Activated T-cell treated with anti-CD3 and anti-CD28 coated beads, Interleukin-2, amount 50 U/mL, for 24 hours (primary cell): ENCODE results near the gene GPR180.
"Not testable (repeated sequence)": the region's sequence is repeated elsewhere in the genome, so short reads cannot be mapped to it uniquely, and the experiment has no call there.

Experiments
- DNase-seq: peaks from one replicate; pipeline ENCODE4 v3.0.0-alpha.2; 2020
- H3K27ac Mint-ChIP-seq: 2 replicates; pipeline ENCODE4 v1.8.0; 2020; ENCODE audit warnings: mild to moderate bottlenecking, mixed read lengths
- H3K27me3 Mint-ChIP-seq: 2 replicates; pipeline ENCODE4 v1.8.0; 2020; ENCODE audit warnings: mixed read lengths
- H3K36me3 Mint-ChIP-seq: 2 replicates; pipeline ENCODE4 v1.8.0; 2020; ENCODE audit warnings: low read depth, mixed read lengths
- H3K4me1 Mint-ChIP-seq: 2 replicates; pipeline ENCODE4 v1.8.0; 2020; ENCODE audit warnings: low read depth, mixed read lengths
- H3K4me3 Mint-ChIP-seq: 2 replicates; pipeline ENCODE4 v1.8.0; 2020; ENCODE audit warnings: mild to moderate bottlenecking, moderate library complexity, mixed read lengths
- H3K9me3 Mint-ChIP-seq: 2 replicates; pipeline ENCODE4 v1.8.0; 2020; ENCODE audit warnings: mixed read lengths

Gene GPR180

DNA sequence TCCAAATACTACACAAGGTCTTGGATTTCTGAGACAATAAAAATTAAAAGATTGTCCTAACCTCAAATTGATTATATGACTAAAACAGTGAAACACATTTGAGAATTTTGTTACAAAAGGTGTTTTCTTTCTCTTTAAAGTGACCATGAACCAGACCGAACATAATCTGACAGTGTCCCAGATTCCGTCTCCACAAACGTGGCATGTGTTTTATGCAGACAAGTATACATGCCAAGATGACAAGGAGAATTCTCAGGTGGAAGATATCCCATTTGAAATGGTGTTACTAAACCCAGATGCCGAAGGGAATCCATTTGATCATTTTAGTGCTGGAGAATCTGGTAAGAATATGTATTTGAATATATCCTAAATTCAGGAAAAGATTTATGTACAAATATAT, 10.4 kb downstream of the GPR180 start:
- Mint-ChIP-seq H3K27ac (no peak overlapping the region), H3K27me3 (no peaks in the 10 kb centered on the region), H3K36me3 (peaks cover 83% of the 10 kb centered on the region), H3K4me3 (no peak overlapping the region), H3K9me3 (no peaks in the 10 kb centered on the region), H3K4me1 (peaks cover 37% of the 10 kb centered on the region)
- DNase-seq = no peak

DNA sequence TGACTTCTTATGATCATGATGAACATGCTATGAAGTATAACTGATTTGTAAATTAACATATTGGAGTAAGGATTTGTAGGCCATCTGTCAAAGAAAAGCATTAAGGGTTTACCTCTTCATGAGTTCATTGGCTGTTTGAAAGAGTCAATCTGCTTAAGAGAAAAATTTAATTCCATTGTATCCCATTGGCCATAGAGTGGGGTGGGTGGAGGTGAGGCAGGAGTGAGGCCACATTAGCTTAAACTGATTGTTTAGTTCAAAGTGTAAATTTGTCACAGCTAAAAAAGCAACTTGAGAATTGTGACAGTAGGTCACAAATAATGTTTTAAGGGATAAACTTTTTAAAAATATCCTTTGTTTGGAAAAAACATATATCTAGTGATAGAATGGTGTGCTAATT, 11.4 kb downstream of the GPR180 start:
- Mint-ChIP-seq H3K4me1 (peaks cover 28% of the 10 kb centered on the region), H3K27ac (peak overlapping the region; percentile 41), H3K27me3 (no peaks in the 10 kb centered on the region), H3K36me3 (peaks cover 81% of the 10 kb centered on the region), H3K4me3 (no peak overlapping the region), H3K9me3 (no peaks in the 10 kb centered on the region)
- DNase-seq = no peak

DNA sequence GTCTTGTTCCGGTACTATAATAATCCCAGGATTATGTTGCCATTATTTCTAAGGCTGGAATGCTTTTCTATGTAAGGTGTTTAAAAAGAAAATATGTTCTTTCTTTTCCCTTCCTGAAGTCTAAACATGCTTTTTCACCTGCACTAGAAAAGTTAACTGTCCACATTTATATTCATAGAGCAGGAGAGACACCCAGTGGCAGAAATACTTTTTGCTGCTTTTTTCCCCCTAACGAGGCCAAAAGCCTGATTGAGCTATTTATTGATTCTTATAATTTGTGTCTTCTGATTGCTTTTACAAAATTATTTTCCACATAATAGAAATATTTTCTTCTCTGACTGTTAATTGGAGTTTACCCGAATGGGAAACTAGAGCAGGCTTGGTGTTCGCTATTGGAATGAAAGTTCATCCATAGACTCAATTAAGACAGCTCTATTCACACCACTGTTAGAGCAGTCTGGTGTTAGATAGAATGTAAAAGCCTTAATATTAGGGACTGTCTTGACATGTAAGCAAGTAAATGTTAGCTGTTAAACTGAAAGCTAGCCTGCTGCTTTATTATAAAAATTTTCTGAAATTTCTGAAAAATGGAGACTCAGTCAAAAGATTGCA, 15.8 kb downstream of the GPR180 start:
- peaks cover 80% of the 10 kb centered on the region for H3K36me3 Mint-ChIP-seq
- no peak for DNase-seq
- H3K4me1 Mint-ChIP-seq = peaks cover 19% of the 10 kb centered on the region
- no peaks in the 10 kb centered on the region for H3K9me3 Mint-ChIP-seq
- H3K27me3 Mint-ChIP-seq = no peaks in the 10 kb centered on the region
- no peak overlapping the region for H3K27ac Mint-ChIP-seq
- no peak overlapping the region for H3K4me3 Mint-ChIP-seq

DNA sequence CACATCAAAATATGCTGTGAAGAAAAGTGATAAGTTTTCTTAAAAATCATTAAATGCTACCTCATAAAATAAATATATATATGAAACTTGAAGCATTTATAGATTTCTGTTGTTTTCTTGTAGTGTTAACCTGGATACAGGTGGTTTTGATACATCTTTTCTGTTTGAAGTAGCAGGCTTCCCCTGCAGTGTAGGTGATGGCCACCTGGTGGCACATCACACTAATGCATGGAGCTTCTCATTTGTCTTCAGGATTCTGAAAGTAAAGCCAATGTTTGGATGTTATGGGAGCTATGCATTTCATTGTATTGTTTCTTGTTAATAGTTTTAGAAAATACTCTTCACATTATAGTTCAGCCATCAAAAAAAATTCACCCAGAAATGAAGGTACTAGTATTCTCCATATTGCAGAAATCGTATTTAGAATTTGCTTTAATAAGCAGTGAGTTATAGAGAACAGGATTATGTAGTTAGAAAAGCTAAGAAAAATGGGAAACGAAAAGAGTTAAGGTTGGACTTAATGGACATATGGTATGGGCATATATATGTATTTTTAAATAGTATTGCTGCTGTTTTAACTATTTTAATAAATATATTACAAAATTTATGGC, 18.7 kb downstream of the GPR180 start:
- H3K36me3 Mint-ChIP-seq = peaks cover 82% of the 10 kb centered on the region
- DNase-seq = no peak
- H3K27ac Mint-ChIP-seq = no peak overlapping the region
- H3K9me3 Mint-ChIP-seq = no peaks in the 10 kb centered on the region
- peaks cover 9% of the 10 kb centered on the region for H3K4me1 Mint-ChIP-seq
- no peaks in the 10 kb centered on the region for H3K27me3 Mint-ChIP-seq
- H3K4me3 Mint-ChIP-seq = no peak overlapping the region

DNA sequence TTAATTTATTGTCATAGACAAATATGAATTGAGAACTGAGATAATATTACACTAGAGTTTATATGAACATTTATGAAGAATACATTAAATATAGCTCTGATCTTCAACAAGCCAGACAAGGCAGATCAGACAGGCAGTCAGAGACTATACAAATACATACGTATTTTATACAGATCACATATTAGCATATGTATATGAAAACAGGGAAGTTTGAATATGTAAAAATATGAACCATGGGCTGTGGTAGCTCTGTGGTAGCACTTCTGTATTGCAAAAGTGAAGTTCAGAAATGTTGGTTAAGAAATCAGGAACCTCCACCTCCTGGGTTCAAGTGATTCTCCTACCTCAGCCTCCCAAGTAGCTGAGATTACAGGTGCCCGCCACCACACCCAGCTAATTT, 20.7 kb downstream of the GPR180 start:
- DNase-seq = no peak
- no peaks in the 10 kb centered on the region for H3K4me1 Mint-ChIP-seq
- peaks cover 83% of the 10 kb centered on the region for H3K36me3 Mint-ChIP-seq
- H3K27me3 Mint-ChIP-seq = no peaks in the 10 kb centered on the region
- no peak overlapping the region for H3K27ac Mint-ChIP-seq
- H3K4me3 Mint-ChIP-seq = no peak overlapping the region
- H3K9me3 Mint-ChIP-seq = no peaks in the 10 kb centered on the region

DNA sequence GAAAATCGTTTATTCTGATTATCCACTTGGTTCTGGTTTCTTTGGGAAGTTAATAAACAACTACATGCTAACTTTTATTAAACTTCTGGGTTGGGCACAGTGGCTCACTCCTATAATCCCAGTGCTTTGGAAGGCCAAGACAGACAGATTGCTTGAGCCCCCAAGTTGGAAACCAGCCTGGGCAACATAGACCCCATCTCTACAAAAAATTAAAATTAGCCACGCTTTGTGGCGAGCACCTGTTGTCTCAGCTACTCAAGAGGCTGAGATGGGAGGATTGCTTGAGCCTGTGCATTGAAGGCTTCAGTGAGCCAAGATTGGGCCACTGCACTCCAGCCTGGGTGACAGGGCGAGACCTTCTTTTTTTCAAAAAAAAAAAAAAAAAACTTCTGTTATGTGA, 21.7 kb downstream of the GPR180 start:
- DNase-seq = no peak
- H3K36me3 Mint-ChIP-seq = peaks cover 82% of the 10 kb centered on the region
- no peaks in the 10 kb centered on the region for H3K9me3 Mint-ChIP-seq
- no peak overlapping the region for H3K4me3 Mint-ChIP-seq
- no peaks in the 10 kb centered on the region for H3K27me3 Mint-ChIP-seq
- no peak overlapping the region for H3K27ac Mint-ChIP-seq
- no peaks in the 10 kb centered on the region for H3K4me1 Mint-ChIP-seq

DNA sequence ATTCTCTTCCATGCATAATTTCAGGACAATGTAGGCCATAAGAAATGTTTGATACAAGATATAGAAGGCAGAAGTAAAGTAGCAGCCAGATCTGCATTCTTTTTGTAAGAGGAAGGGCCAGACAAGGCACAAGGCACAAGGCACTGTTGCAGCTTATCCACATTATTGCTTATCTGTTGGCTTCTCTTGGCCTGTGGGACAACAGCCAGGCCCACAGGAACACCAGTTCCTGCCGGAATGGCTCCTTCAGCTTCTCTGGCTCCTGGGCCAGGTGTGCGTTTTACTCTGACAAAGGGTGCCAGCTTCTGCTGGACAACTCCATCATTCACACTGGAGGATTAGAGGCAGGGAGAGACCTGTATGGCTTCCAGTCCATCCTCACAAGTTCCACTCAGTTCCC, 29.2 kb downstream of the GPR180 start:
- Mint-ChIP-seq H3K27ac (no peak overlapping the region), H3K4me3 (no peak overlapping the region), H3K4me1 (peaks cover 5% of the 10 kb centered on the region), H3K27me3 (no peaks in the 10 kb centered on the region), H3K36me3 (peaks cover 85% of the 10 kb centered on the region), H3K9me3 (no peaks in the 10 kb centered on the region)
- no peak for DNase-seq

DNA sequence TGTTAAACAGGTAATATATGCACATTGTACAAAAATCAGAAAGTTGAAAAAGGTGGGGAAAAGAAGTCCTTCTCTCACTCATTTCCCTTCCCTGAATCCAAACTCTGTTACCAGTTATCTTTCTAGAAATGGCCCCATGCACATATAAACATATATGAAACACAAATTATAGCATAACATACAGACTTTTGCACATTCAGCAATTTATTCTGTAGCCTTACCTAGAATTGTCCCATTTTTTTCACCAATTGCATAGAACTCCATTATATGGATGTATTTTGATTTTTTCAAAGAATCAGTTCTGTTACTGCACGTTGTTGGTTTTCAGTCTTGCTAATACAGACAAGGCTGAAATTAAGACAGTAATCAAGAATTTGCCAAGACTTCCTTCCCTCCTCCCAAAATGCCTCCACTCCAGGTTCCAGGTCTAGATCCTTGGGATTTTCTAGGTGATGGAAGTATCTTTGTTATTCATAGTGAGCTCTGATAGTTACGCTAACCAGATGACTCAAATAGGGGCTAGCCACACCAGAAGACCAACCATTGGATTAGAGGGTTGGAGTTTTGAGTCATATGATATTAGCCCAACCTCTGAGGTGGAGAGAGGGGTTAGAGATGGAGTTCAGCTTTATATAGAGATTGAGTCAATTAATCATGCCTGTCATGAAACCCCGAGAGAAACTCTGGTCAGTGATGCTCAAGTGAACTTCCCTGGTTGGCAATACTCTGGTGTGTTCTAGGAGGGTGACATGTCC, 30.7 kb downstream of the GPR180 start:
- Mint-ChIP-seq H3K4me3 (no peak overlapping the region), H3K27ac (no peak overlapping the region)

DNA sequence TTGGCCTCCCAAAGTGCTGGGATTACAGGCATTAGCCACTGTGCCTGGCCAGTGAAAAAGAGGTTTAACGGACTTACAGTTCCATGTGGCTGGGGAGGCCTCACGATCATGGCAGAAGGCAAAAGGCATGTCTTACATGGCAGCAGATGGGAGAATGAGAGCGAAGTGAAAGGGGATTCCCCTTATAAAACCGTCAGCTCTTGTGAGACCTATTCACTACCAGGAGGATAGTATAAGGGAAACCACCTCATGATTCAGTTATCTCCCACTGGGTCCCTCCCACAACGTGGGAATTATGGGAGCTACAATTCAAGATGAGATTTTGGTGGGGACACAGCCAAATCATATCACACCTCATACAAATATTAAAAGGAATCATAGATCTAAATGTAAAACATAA, 34.4 kb downstream of the GPR180 start:
- not testable (repeated sequence) for DNase-seq, H3K9me3 Mint-ChIP-seq, H3K4me3 Mint-ChIP-seq, H3K27me3 Mint-ChIP-seq
- H3K36me3 Mint-ChIP-seq = peaks cover 41% of the 10 kb centered on the region
- peaks cover 17% of the 10 kb centered on the region for H3K4me1 Mint-ChIP-seq
- H3K27ac Mint-ChIP-seq = peak overlapping the region; percentile 59

More for the DNA sequence above, 30.7 kb downstream of the GPR180 start:
- Mint-ChIP-seq H3K4me1 (peaks cover 17% of the 10 kb centered on the region), H3K9me3 (no peaks in the 10 kb centered on the region), H3K36me3 (peaks cover 76% of the 10 kb centered on the region), H3K27me3 (no peaks in the 10 kb centered on the region)
- no peak for DNase-seq

DNA sequence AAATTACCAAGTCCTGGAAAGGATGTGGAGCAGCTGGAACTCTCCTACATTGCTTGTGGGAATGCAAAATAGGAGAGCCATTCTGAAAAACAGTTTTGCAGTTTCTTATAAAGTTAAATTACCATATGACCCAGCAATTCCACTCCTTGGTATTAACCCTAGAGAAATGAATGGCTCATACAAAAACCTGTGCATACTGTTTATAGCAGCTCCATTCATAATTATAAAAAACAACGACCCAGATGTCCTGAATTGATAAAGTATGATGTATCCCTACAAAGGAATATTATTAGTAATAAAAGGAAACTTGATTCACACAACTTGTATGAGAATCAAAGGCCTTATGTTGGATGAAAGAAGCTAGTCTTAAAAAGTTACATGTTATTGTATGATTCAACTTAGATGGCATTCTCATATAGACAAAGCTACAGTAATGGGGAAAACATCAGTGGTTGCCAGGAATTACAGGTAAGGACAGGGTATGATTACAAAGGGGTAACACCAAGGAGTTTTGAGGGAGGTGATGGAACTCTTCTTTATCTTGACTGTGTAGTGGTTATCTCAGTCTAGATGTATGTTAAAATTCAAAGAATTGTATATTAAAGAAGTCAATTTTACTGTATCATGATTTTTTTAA, 35.4 kb downstream of the GPR180 start:
- Mint-ChIP-seq H3K4me3 (no peak overlapping the region), H3K9me3 (peaks cover 4% of the 10 kb centered on the region), H3K27ac (no peak overlapping the region), H3K27me3 (no peaks in the 10 kb centered on the region), H3K36me3 (peaks cover 33% of the 10 kb centered on the region), H3K4me1 (peaks cover 17% of the 10 kb centered on the region)
- DNase-seq = no peak

- not testable (repeated sequence) for H3K4me3 Mint-ChIP-seq, H3K9me3 Mint-ChIP-seq
- H3K4me1 Mint-ChIP-seq = peaks cover 17% of the 10 kb centered on the region
Measured at GRCh38 chr13:94637677-94638076, 36.0 kb downstream of the GPR180 start.

GRCh38 chr13:94640721-94641120, 39.1 kb downstream of the GPR180 start:
- H3K27ac Mint-ChIP-seq = no peak overlapping the region
- no peaks in the 10 kb centered on the region for H3K27me3 Mint-ChIP-seq
- H3K4me3 Mint-ChIP-seq = no peak overlapping the region
- peaks cover 3% of the 10 kb centered on the region for H3K36me3 Mint-ChIP-seq
- DNase-seq = no peak
- peaks cover 13% of the 10 kb centered on the region for H3K4me1 Mint-ChIP-seq
- H3K9me3 Mint-ChIP-seq = peaks cover 4% of the 10 kb centered on the region

More at GRCh38 chr13:94637677-94638076, 36.0 kb downstream of the GPR180 start:
- H3K27ac Mint-ChIP-seq, DNase-seq, H3K27me3 Mint-ChIP-seq: not testable (repeated sequence)
- peaks cover 27% of the 10 kb centered on the region for H3K36me3 Mint-ChIP-seq

- H3K27me3 Mint-ChIP-seq = no peaks in the 10 kb centered on the region
- no peak for DNase-seq
- no peak overlapping the region for H3K4me3 Mint-ChIP-seq
- peaks cover 4% of the 10 kb centered on the region for H3K9me3 Mint-ChIP-seq
- no peak overlapping the region for H3K27ac Mint-ChIP-seq
- H3K4me1 Mint-ChIP-seq = peaks cover 5% of the 10 kb centered on the region
- no peaks in the 10 kb centered on the region for H3K36me3 Mint-ChIP-seq
Measured at GRCh38 chr13:94641409-94641941, 39.8 kb downstream of the GPR180 start.

- Mint-ChIP-seq H3K4me3 (no peak overlapping the region), H3K36me3 (no peaks in the 10 kb centered on the region), H3K9me3 (no peaks in the 10 kb centered on the region), H3K4me1 (no peaks in the 10 kb centered on the region), H3K27ac (no peak overlapping the region), H3K27me3 (no peaks in the 10 kb centered on the region)
- no peak for DNase-seq
Measured at GRCh38 chr13:94646904-94647303, 45.2 kb downstream of the GPR180 start.
